Measurements from ENCODE around the gene WDR18.

DNA sequence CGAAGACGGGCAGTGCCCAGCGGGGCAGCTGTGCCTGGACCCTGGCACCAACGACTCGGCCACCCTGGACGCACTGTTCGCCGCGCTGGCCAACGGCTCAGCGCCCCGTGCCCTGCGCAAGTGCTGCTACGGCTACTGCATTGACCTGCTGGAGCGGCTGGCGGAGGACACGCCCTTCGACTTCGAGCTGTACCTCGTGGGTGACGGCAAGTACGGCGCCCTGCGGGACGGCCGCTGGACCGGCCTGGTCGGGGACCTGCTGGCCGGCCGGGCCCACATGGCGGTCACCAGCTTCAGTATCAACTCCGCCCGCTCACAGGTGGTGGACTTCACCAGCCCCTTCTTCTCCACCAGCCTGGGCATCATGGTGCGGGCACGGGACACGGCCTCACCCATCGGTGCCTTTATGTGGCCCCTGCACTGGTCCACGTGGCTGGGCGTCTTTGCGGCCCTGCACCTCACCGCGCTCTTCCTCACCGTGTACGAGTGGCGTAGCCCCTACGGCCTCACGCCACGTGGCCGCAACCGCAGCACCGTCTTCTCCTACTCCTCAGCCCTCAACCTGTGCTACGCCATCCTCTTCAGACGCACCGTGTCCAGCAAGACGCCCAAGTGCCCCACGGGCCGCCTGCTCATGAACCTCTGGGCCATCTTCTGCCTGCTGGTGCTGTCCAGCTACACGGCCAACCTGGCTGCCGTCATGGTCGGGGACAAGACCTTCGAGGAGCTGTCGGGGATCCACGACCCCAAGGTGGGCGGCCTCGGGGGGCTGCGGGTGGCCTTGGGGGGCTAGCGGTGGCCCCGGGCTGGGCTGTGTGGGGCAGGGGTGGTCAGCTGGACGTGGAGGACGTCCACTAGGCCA, 20.9 kb downstream of the WDR18 start:
- TF ChIP-seq POLR2AphosphoS5 (IDR thresholded peaks at IDR 0.05; ENCODE audit: borderline replicate concordance, low read depth, low read length) (no peak), EZH2 (IDR thresholded peaks at IDR 0.05) (no peak)

Measured in SK-N-MC (cell line).